GM12878 (cell line): Measurements from ENCODE around the gene VSTM2B. TPM values are rescaled to one million over a fixed set of nuclear protein-coding genes. Genes with fewer than 3 reads are reported as not detected.

ENCODE experiments used
- ATAC-seq: fragments of 200-7000 bp; cut with Tn5 transposase; 3 replicates; pipeline ENCODE4 v1.9.1; 2020; ENCODE audit warnings: mild to moderate bottlenecking, moderate library complexity
- BruUV-seq: library from RNA; stranded (reverse); fragments of 400-500 nt; replicated peaks from 2 replicates; lab custom pipeline; 2021; lab: Mats Ljungman, UMichigan
- CTCF ChIA-PET: fragments of 300-600 bp; sonication (Branson Sonifier 250); formaldehyde crosslinking; extraction: SDS; loops from one replicate; lab custom pipeline; 2021; ENCODE audit warnings: inconsistent platforms; lab: Yijun Ruan, JAX
- POLR2A ChIA-PET: fragments of 350-600 bp; formaldehyde crosslinking; extraction: SDS; loops from one replicate; lab custom pipeline; 2021; ENCODE audit warnings: inconsistent platforms; lab: Charles Lee
- RAD21 ChIA-PET: fragments of 300-600 bp; sonication (Branson Sonifier 250); formaldehyde crosslinking; loops from one replicate; lab custom pipeline; 2023; ENCODE audit warnings: antibody characterized with exemption; ENCODE audit not compliant: unreplicated experiment; lab: Charles Lee
- SMC1A ChIA-PET: fragments of 300-600 bp; sonication (Branson Sonifier 250); formaldehyde crosslinking; loops from one replicate; lab custom pipeline; 2023; ENCODE audit not compliant: unreplicated experiment, uncharacterized antibody; lab: Charles Lee
- DNase-seq: peaks from one replicate; pipeline ENCODE4 v3.0.0-alpha.2; 2011; ENCODE audit warnings: low read depth, low spot score
- FAIRE-seq: peaks from 3 replicates; lab custom pipeline; 2011; peaks lifted over from hg19 to GRCh38; lab: Jason Lieb, UNC
- H2AFZ ChIP-seq: 2 replicates; pipeline ENCODE4 v1.6.0; 2011; ENCODE audit warnings: low read depth, low read length, control low read depth; ENCODE audit not compliant: control insufficient read depth
- H3K27ac ChIP-seq: 2 replicates; pipeline ENCODE4 v1.5.1; 2011; ENCODE audit warnings: control low read depth; ENCODE audit not compliant: control insufficient read depth, insufficient read depth
- H3K27me3 ChIP-seq, 2 experiments: replicated peaks in 1 of 2; 2 replicates each; pipeline versions ENCODE4 v1.6.0 to v1.6.1; 2011; ENCODE audit warnings: low read length in 1 of 2; ENCODE audit not compliant: control insufficient read depth in 2 of 2, insufficient read depth in 2 of 2
- H3K36me3 ChIP-seq, 2 experiments: 2 replicates each; pipeline ENCODE4 v1.5.1; 2011; ENCODE audit warnings: low read length in 1 of 2; ENCODE audit not compliant: control insufficient read depth in 2 of 2, insufficient read depth in 2 of 2
- H3K4me1 ChIP-seq: 2 replicates; pipeline ENCODE4 v1.6.1; 2011; ENCODE audit warnings: mild to moderate bottlenecking, low read length, moderate library complexity, mixed read lengths; ENCODE audit not compliant: control insufficient read depth, insufficient read depth
- H3K4me2 ChIP-seq: 2 replicates; pipeline ENCODE4 v1.6.0; 2011; ENCODE audit warnings: control low read depth; ENCODE audit not compliant: control insufficient read depth, insufficient read depth
- H3K4me3 ChIP-seq: fragments of 200-600 bp; sonication (generic); 2 replicates; pipeline ENCODE4 v1.5.1; 2016
- H3K79me2 ChIP-seq: 2 replicates; pipeline ENCODE4 v1.6.0; 2011; ENCODE audit warnings: low read length; ENCODE audit not compliant: control insufficient read depth, insufficient read depth
- H3K9ac ChIP-seq: 2 replicates; pipeline ENCODE4 v1.8.0; 2011; ENCODE audit warnings: low read length, control low read depth, mixed read lengths; ENCODE audit not compliant: control insufficient read depth, insufficient read depth
- H3K9me3 ChIP-seq: replicated peaks from 3 replicates; pipeline ENCODE4 v1.5.1; 2011; ENCODE audit warnings: mild to moderate bottlenecking, low read length; ENCODE audit not compliant: control insufficient read depth, insufficient read depth
- H4K20me1 ChIP-seq: 2 replicates; pipeline ENCODE4 v1.6.0; 2011; ENCODE audit not compliant: control insufficient read depth, insufficient read depth
- BHLHE40 ChIP-seq, 2 experiments: fragments of 450-650 bp in 1 of 2; IDR thresholded peaks; 2 replicates each; pipeline ENCODE4 v1.6.1; 2011 to 2017; ENCODE audit warnings: low read depth in 2 of 2, borderline replicate concordance in 1 of 2, improper control_type of control experiment in 1 of 2, low read length in 1 of 2, mild to moderate bottlenecking in 1 of 2
- IRF3 ChIP-seq: fragments of 450-650 bp; IDR thresholded peaks from 2 replicates; pipeline ENCODE4 v1.6.1; 2014; ENCODE audit warnings: mild to moderate bottlenecking
- PAX8 ChIP-seq: fragments of 450-650 bp; IDR thresholded peaks from 2 replicates; pipeline ENCODE4 v1.6.1; 2017; ENCODE audit warnings: mild to moderate bottlenecking, moderate library complexity
- SIX5 ChIP-seq: IDR thresholded peaks from 2 replicates; pipeline ENCODE4 v1.6.1; 2011; ENCODE audit warnings: mild to moderate bottlenecking, low read depth, low read length, moderate library complexity; ENCODE audit not compliant: severe bottlenecking
- TCF3 ChIP-seq: IDR thresholded peaks from 2 replicates; pipeline ENCODE4 v1.6.1; 2012; ENCODE audit warnings: low read depth, mild to moderate bottlenecking, low read length, borderline replicate concordance; ENCODE audit not compliant: insufficient read depth
- WGBS: methylation state at CpG from one replicate; pipeline ENCODE4 v1.1.6; 2016; ENCODE audit warnings: low lambda C conversion rate; ENCODE audit not compliant: insufficient replicate concordance, insufficient coverage; ENCODE audit errors: missing lambda C conversion rate; 5-methylcytosine and 5-hydroxymethylcytosine counted together
- in situ Hi-C: fragments of 300-500 bp; cut with MboI; formaldehyde crosslinking; loops from 9 replicates; pipeline ENCODE4 v1.14.3; 2018; ENCODE audit warnings: mixed read lengths
- intact Hi-C: fragments of 100-400 bp; cut with micrococcal nuclease; formaldehyde crosslinking; loops from one replicate; pipeline ENCODE4 v1.14.2; 2022; ENCODE audit not compliant: unreplicated experiment
- polyA plus RNA-seq, 11 experiments: library from polyadenylated mRNA; depleted of rRNA in 4 of 11; unstranded in 6 of 11; stranded (reverse) in 5 of 11; fragments of >200 nt; fragmentation: Nextera tagmentation in 4 of 11; fragmentation: Illumina TruSeq in 1 of 11; extraction: Ambion mirVana in 4 of 11; extraction: Trizol in 1 of 11; gene quantifications; 1 replicate in 1 of 11; 2 replicates in 10 of 11; pipeline versions ENCODE4 v1.2.1 to v1.2.3, GENCODE V29; 2011 to 2016; ENCODE audit warnings: inconsistent platforms in 2 of 11, missing spikeins in 2 of 11, low read depth in 1 of 11
- total RNA-seq, 4 experiments: library from RNA; depleted of rRNA in 3 of 4; stranded (reverse); fragments of >200 nt in 3 of 4; fragmentation: Illumina TruSeq in 1 of 4; extraction: Trizol in 1 of 4; gene quantifications; 2 replicates each; pipeline versions ENCODE4 v1.2.1 to v1.2.3, GENCODE V29; 2013 to 2021

VSTM2B gene
- total and polyA plus RNA-seq, 10 of the 15 experiments (the other 5 are each of a cell fraction or from before 2014, with no cell fraction given): not detected

- Histone ChIP-seq H3K9me3 (no peaks in the 10 kb centered on the region), H3K27me3 (peaks cover 9 to 13% of the 10 kb centered on the region in 2 experiments), H3K4me2 (no peak overlapping the region), H4K20me1 (no peaks in the 10 kb centered on the region), H2AFZ (no peak overlapping the region), H3K9ac (no peak overlapping the region), H3K36me3 (no peaks in the 10 kb centered on the region), H3K4me3 (no peak overlapping the region), H3K79me2 (no peaks in the 10 kb centered on the region), H3K4me1 (no peaks in the 10 kb centered on the region), H3K27ac (no peak overlapping the region)
- DNase-seq: no peak
- ChIA-PET CTCF (no interaction called here), POLR2A (no interaction called here), SMC1A (no interaction called here), RAD21 (no interaction called here)
- no TSS peak for BruUV-seq
- FAIRE-seq: no peak
- in situ Hi-C loops (no loop called here), intact Hi-C loops (no loop called here)
- TF ChIP-seq SIX5: peak; percentile 27
- no peak for TF ChIP-seq PAX8
- 27% methylated on average over 8 of the region's 8 CpGs for WGBS
- ATAC-seq: no peak
These were observed 6.3 kb downstream of the VSTM2B start for GRCh38 chr19:29532097-29532496.

- Histone ChIP-seq H3K4me1 (no peaks in the 10 kb centered on the region), H3K4me2 (no peak overlapping the region), H2AFZ (no peak overlapping the region), H3K36me3 (no peaks in the 10 kb centered on the region), H3K9ac (no peak overlapping the region), H3K4me3 (no peak overlapping the region), H4K20me1 (no peaks in the 10 kb centered on the region), H3K27me3 (peaks cover 5 to 7% of the 10 kb centered on the region in 2 experiments), H3K79me2 (no peaks in the 10 kb centered on the region), H3K9me3 (no peaks in the 10 kb centered on the region; the same call in 2 of the 3 replicates), H3K27ac (no peak overlapping the region)
- ChIA-PET SMC1A (no interaction called here), RAD21 (no interaction called here), POLR2A (no interaction called here), CTCF (no interaction called here)
- in situ Hi-C loops (no loop called here), intact Hi-C loops (no loop called here)
- TF ChIP-seq IRF3: no peak
- TF ChIP-seq BHLHE40 (IDR thresholded peaks at IDR 0.05; ENCODE audit: borderline replicate concordance in 1 of 2, low read depth in 2 of 2, low read length in 1 of 2): no peak
- TF ChIP-seq TCF3: no peak
- ATAC-seq (no peak), DNase-seq (no peak), FAIRE-seq (no peak)
- no TSS peak for BruUV-seq
- WGBS: 8% methylated on average over 3 of the region's 3 CpGs
These were observed 7.2 kb downstream of the VSTM2B start for GRCh38 chr19:29532956-29533355.
